Esophagus squamous epithelium (tissue), 4 donors: ENCODE data around the gene ACVR1B.

Source experiments
- POLR2A ChIP-seq, 4 donors: fragments of 450-650 bp; IDR thresholded peaks; one replicate each; pipeline ENCODE4 v1.6.1; 2017; ENCODE audit warnings: antibody characterized with exemption in 4 of 4, mild to moderate bottlenecking in 4 of 4, moderate library complexity in 3 of 4
- TF ChIP-seq, protein P1 (sequence below), 6 experiments: fragments of 450-650 bp in 4 of 6; fragments of 200-600 bp in 2 of 6; sonication (generic) in 2 of 6; IDR thresholded peaks; one replicate each; pipeline ENCODE4 v1.5.1; 2016 to 2019; ENCODE audit warnings: antibody characterized with exemption in 6 of 6, mild to moderate bottlenecking in 4 of 6, moderate library complexity in 4 of 6

DNA sequence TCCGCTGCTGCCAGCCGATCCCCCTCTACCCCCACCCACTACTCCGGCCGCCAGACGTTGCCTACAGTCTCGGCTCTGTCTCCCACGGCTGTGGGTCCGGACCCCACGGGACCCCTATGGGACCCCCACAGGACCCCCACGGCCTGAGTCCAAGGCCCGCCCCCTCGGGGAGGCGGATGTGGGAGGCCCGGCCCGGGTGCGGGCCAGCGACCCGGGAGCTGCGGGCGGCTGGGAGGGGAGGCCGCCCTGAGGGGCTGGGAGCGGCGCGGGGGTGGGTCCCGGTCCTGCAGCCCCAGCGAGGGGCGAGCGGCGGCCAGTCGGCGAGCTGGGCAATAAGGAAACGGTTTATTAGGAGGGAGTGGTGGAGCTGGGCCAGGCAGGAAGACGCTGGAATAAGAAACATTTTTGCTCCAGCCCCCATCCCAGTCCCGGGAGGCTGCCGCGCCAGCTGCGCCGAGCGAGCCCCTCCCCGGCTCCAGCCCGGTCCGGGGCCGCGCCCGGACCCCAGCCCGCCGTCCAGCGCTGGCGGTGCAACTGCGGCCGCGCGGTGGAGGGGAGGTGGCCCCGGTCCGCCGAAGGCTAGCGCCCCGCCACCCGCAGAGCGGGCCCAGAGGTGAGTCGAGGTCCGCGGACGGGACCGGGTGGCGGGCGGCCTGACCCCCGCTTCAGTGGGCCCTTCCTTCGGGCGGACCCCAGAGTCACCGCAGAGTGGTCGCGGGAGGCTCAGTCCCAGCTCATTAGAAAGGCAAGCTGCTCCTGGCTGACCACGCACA is 44.2 kb upstream of the ACVR1B start, which contains the start of gene ACVRL1:
- TF ChIP-seq POLR2A (IDR thresholded peaks at IDR 0.05): peak in 2 of 4 donors; percentile 20 to 28
- TF ChIP-seq, protein P1, sequence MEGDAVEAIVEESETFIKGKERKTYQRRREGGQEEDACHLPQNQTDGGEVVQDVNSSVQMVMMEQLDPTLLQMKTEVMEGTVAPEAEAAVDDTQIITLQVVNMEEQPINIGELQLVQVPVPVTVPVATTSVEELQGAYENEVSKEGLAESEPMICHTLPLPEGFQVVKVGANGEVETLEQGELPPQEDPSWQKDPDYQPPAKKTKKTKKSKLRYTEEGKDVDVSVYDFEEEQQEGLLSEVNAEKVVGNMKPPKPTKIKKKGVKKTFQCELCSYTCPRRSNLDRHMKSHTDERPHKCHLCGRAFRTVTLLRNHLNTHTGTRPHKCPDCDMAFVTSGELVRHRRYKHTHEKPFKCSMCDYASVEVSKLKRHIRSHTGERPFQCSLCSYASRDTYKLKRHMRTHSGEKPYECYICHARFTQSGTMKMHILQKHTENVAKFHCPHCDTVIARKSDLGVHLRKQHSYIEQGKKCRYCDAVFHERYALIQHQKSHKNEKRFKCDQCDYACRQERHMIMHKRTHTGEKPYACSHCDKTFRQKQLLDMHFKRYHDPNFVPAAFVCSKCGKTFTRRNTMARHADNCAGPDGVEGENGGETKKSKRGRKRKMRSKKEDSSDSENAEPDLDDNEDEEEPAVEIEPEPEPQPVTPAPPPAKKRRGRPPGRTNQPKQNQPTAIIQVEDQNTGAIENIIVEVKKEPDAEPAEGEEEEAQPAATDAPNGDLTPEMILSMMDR (IDR thresholded peaks at IDR 0.05): no peak
